WTC11 (cell line): ENCODE results near the gene IL13RA1. TPM values are rescaled to one million over a fixed set of nuclear protein-coding genes. Genes with fewer than 3 reads are reported as not detected.

ENCODE experiments used
- ATAC-seq: fragments of 200-7000 bp; cut with Tn5 transposase; 2 replicates; pipeline ENCODE4 v1.10.0; 2021; ENCODE audit warnings: mild to moderate bottlenecking, moderate library complexity
- CTCF ChIA-PET: fragments of 300-600 bp; sonication (Branson Sonifier 250); formaldehyde crosslinking; loops from one replicate; lab custom pipeline; 2021; ENCODE audit warnings: antibody characterized with exemption; lab: Charles Lee
- POLR2A ChIA-PET: fragments of 350-600 bp; sonication (Branson Sonifier 250); formaldehyde crosslinking; loops from one replicate; lab custom pipeline; 2021; ENCODE audit warnings: antibody characterized with exemption; lab: Charles Lee
- DNase-seq: peaks from one replicate; pipeline ENCODE4 v3.0.0; 2021; ENCODE audit warnings: low spot score
- H3K27ac Mint-ChIP-seq: 2 replicates; pipeline ENCODE4 v1.8.0; 2021; ENCODE audit warnings: mixed read lengths
- H3K27me3 Mint-ChIP-seq: 2 replicates; pipeline ENCODE4 v1.8.0; 2021; ENCODE audit warnings: low read depth, mild to moderate bottlenecking, moderate library complexity, mixed read lengths
- H3K36me3 Mint-ChIP-seq: 2 replicates; pipeline ENCODE4 v1.8.0; 2021; ENCODE audit warnings: mixed read lengths
- H3K4me1 Mint-ChIP-seq: 2 replicates; pipeline ENCODE4 v1.8.0; 2022; ENCODE audit warnings: mixed read lengths
- H3K4me3 Mint-ChIP-seq: 2 replicates; pipeline ENCODE4 v1.8.0; 2021; ENCODE audit warnings: mild to moderate bottlenecking, moderate library complexity, mixed read lengths
- H3K9me3 Mint-ChIP-seq: 2 replicates; pipeline ENCODE4 v1.8.0; 2021; ENCODE audit warnings: mixed read lengths
- FOXP1 ChIP-seq: sonication (generic); formaldehyde crosslinking; IDR thresholded peaks from 2 replicates; pipeline ENCODE4 v1.8.0; 2022; ENCODE audit warnings: missing genetic modification reagents, mild to moderate bottlenecking, moderate library complexity, borderline replicate concordance
- IRF2 ChIP-seq: sonication (generic); formaldehyde crosslinking; IDR thresholded peaks from 2 replicates; pipeline ENCODE4 v1.8.0; 2022; ENCODE audit warnings: low read depth, missing genetic modification reagents, borderline replicate concordance
- NFATC4 ChIP-seq: fragments of 250-450 bp; sonication (Bioruptor Pico); IDR thresholded peaks from 2 replicates; pipeline ENCODE4 v1.9.0; 2021; ENCODE audit warnings: mild to moderate bottlenecking
- NFE2L1 ChIP-seq: sonication (generic); formaldehyde crosslinking; IDR thresholded peaks from 2 replicates; pipeline ENCODE4 v1.8.1; 2023; ENCODE audit warnings: missing genetic modification reagents
- NFYB ChIP-seq: sonication (generic); formaldehyde crosslinking; conservative IDR thresholded peaks from 2 replicates; pipeline ENCODE4 v1.8.0; 2022; ENCODE audit warnings: low read depth, missing genetic modification reagents
- PRRX2 ChIP-seq: fragments of 250-450 bp; sonication (Bioruptor Pico); IDR thresholded peaks from 2 replicates; pipeline ENCODE4 v1.8.0; 2021; ENCODE audit warnings: mild to moderate bottlenecking
- SMAD4 ChIP-seq: sonication (generic); formaldehyde crosslinking; IDR thresholded peaks from 2 replicates; pipeline ENCODE4 v1.8.0; 2022; ENCODE audit warnings: mild to moderate bottlenecking, missing genetic modification reagents
- TCF7 ChIP-seq: sonication (generic); formaldehyde crosslinking; IDR thresholded peaks from 2 replicates; pipeline ENCODE4 v1.8.0; 2022; ENCODE audit warnings: mild to moderate bottlenecking, low read depth, missing genetic modification reagents, moderate library complexity
- TEAD4 ChIP-seq: sonication (generic); formaldehyde crosslinking; IDR thresholded peaks from 2 replicates; pipeline ENCODE4 v1.8.0; 2022; ENCODE audit warnings: mild to moderate bottlenecking, missing genetic modification reagents
- ZNF121 ChIP-seq: sonication (generic); formaldehyde crosslinking; IDR thresholded peaks from 2 replicates; pipeline ENCODE4 v1.8.0; 2023; ENCODE audit warnings: missing genetic modification reagents
- ZNF263 ChIP-seq: sonication (generic); formaldehyde crosslinking; IDR thresholded peaks from 2 replicates; pipeline ENCODE4 v1.8.1; 2022; ENCODE audit warnings: low read depth, mild to moderate bottlenecking, moderate library complexity, missing genetic modification reagents
- ZNF416 ChIP-seq: fragments of 250-450 bp; sonication (Bioruptor Pico); IDR thresholded peaks from 2 replicates; pipeline ENCODE4 v1.9.0; 2021; ENCODE audit warnings: mild to moderate bottlenecking, inconsistent platforms
- total RNA-seq: library from RNA; stranded (reverse); gene quantifications from 3 replicates; pipeline ENCODE4 v1.2.3, GENCODE V29; 2021
- TF ChIP-seq, protein P1 (sequence below): sonication (generic); formaldehyde crosslinking; IDR thresholded peaks from 2 replicates; pipeline ENCODE4 v1.8.0; 2023; ENCODE audit warnings: missing genetic modification reagents, mild to moderate bottlenecking, borderline replicate concordance
- TF ChIP-seq, protein P2 (sequence below): sonication (generic); formaldehyde crosslinking; IDR thresholded peaks from 2 replicates; pipeline ENCODE4 v1.8.1; 2022; ENCODE audit warnings: mild to moderate bottlenecking, moderate library complexity, missing genetic modification reagents
- TF ChIP-seq, protein P3 (sequence below): sonication (generic); formaldehyde crosslinking; IDR thresholded peaks from 2 replicates; pipeline ENCODE4 v1.8.1; 2023; ENCODE audit warnings: mild to moderate bottlenecking, missing genetic modification reagents
- TF ChIP-seq, protein P4 (sequence below): fragments of 200-600 bp; IDR thresholded peaks from 2 replicates; pipeline ENCODE4 v1.8.0; 2022; ENCODE audit warnings: antibody characterized with exemption
- TF ChIP-seq, protein P5 (sequence below): sonication (generic); formaldehyde crosslinking; IDR thresholded peaks from 2 replicates; pipeline ENCODE4 v1.8.0; 2023; ENCODE audit warnings: missing genetic modification reagents
- TF ChIP-seq, protein P6 (sequence below): sonication (generic); formaldehyde crosslinking; IDR thresholded peaks from 2 replicates; pipeline ENCODE4 v1.8.1; 2022; ENCODE audit warnings: low read depth, mild to moderate bottlenecking, moderate library complexity, missing genetic modification reagents, borderline replicate concordance
- TF ChIP-seq, protein P7 (sequence below): fragments of 250-450 bp; sonication (Bioruptor Pico); IDR thresholded peaks from 2 replicates; pipeline ENCODE4 v1.9.0; 2021; ENCODE audit warnings: mild to moderate bottlenecking

Gene IL13RA1
- total RNA-seq, 1 experiment from 2014 or later = 11.1 TPM

DNA sequence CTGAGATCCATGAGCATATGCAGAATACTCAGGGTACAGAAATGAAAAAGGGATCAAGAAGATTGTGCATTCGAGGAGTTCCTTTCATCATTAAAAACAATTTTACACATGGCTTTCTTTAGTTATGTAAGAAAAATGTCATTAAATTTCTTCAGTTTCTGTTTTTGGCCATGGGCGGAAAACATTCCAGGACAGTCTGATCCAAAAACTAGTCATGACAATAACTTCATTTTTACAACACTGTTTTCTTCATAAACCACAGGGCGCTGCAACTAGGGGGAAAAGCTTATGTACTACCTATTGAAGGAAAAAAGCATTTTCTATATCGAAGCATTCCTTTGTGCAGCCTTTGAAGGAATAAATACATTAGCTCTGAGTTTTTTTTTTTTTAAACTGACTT, 28.2 kb downstream of the IL13RA1 start:
- TF ChIP-seq ZNF263 (no peak), NFATC4 (CRISPR knock-in tag) (no peak), IRF2 (CRISPR knock-in tag) (no peak), NFYB (no peak), TCF7 (no peak), TEAD4 (CRISPR knock-in tag) (no peak), ZNF121 (CRISPR knock-in tag) (no peak), SMAD4 (CRISPR knock-in tag) (no peak), NFE2L1 (no peak), FOXP1 (CRISPR knock-in tag) (no peak), PRRX2 (no peak)
- TF ChIP-seq, protein P1, sequence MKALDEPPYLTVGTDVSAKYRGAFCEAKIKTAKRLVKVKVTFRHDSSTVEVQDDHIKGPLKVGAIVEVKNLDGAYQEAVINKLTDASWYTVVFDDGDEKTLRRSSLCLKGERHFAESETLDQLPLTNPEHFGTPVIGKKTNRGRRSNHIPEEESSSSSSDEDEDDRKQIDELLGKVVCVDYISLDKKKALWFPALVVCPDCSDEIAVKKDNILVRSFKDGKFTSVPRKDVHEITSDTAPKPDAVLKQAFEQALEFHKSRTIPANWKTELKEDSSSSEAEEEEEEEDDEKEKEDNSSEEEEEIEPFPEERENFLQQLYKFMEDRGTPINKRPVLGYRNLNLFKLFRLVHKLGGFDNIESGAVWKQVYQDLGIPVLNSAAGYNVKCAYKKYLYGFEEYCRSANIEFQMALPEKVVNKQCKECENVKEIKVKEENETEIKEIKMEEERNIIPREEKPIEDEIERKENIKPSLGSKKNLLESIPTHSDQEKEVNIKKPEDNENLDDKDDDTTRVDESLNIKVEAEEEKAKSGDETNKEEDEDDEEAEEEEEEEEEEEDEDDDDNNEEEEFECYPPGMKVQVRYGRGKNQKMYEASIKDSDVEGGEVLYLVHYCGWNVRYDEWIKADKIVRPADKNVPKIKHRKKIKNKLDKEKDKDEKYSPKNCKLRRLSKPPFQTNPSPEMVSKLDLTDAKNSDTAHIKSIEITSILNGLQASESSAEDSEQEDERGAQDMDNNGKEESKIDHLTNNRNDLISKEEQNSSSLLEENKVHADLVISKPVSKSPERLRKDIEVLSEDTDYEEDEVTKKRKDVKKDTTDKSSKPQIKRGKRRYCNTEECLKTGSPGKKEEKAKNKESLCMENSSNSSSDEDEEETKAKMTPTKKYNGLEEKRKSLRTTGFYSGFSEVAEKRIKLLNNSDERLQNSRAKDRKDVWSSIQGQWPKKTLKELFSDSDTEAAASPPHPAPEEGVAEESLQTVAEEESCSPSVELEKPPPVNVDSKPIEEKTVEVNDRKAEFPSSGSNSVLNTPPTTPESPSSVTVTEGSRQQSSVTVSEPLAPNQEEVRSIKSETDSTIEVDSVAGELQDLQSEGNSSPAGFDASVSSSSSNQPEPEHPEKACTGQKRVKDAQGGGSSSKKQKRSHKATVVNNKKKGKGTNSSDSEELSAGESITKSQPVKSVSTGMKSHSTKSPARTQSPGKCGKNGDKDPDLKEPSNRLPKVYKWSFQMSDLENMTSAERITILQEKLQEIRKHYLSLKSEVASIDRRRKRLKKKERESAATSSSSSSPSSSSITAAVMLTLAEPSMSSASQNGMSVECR (CRISPR knock-in tag) = no peak
- TF ChIP-seq, protein P2, sequence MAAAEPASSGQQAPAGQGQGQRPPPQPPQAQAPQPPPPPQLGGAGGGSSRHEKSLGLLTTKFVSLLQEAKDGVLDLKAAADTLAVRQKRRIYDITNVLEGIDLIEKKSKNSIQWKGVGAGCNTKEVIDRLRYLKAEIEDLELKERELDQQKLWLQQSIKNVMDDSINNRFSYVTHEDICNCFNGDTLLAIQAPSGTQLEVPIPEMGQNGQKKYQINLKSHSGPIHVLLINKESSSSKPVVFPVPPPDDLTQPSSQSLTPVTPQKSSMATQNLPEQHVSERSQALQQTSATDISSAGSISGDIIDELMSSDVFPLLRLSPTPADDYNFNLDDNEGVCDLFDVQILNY = no peak
- TF ChIP-seq, protein P3, sequence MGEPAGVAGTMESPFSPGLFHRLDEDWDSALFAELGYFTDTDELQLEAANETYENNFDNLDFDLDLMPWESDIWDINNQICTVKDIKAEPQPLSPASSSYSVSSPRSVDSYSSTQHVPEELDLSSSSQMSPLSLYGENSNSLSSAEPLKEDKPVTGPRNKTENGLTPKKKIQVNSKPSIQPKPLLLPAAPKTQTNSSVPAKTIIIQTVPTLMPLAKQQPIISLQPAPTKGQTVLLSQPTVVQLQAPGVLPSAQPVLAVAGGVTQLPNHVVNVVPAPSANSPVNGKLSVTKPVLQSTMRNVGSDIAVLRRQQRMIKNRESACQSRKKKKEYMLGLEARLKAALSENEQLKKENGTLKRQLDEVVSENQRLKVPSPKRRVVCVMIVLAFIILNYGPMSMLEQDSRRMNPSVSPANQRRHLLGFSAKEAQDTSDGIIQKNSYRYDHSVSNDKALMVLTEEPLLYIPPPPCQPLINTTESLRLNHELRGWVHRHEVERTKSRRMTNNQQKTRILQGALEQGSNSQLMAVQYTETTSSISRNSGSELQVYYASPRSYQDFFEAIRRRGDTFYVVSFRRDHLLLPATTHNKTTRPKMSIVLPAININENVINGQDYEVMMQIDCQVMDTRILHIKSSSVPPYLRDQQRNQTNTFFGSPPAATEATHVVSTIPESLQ (CRISPR knock-in tag) = no peak
- TF ChIP-seq, protein P4, sequence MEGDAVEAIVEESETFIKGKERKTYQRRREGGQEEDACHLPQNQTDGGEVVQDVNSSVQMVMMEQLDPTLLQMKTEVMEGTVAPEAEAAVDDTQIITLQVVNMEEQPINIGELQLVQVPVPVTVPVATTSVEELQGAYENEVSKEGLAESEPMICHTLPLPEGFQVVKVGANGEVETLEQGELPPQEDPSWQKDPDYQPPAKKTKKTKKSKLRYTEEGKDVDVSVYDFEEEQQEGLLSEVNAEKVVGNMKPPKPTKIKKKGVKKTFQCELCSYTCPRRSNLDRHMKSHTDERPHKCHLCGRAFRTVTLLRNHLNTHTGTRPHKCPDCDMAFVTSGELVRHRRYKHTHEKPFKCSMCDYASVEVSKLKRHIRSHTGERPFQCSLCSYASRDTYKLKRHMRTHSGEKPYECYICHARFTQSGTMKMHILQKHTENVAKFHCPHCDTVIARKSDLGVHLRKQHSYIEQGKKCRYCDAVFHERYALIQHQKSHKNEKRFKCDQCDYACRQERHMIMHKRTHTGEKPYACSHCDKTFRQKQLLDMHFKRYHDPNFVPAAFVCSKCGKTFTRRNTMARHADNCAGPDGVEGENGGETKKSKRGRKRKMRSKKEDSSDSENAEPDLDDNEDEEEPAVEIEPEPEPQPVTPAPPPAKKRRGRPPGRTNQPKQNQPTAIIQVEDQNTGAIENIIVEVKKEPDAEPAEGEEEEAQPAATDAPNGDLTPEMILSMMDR = no peak
- TF ChIP-seq, protein P5, sequence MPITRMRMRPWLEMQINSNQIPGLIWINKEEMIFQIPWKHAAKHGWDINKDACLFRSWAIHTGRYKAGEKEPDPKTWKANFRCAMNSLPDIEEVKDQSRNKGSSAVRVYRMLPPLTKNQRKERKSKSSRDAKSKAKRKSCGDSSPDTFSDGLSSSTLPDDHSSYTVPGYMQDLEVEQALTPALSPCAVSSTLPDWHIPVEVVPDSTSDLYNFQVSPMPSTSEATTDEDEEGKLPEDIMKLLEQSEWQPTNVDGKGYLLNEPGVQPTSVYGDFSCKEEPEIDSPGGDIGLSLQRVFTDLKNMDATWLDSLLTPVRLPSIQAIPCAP (CRISPR knock-in tag) = no peak
- H3K9me3 Mint-ChIP-seq = no peaks in the 10 kb centered on the region
- no peak for ATAC-seq
- H3K4me3 Mint-ChIP-seq = no peak overlapping the region
- H3K4me1 Mint-ChIP-seq = no peaks in the 10 kb centered on the region
- POLR2A ChIA-PET = interaction anchor here (0.7 kb wide), 1 partner anchor 166 kb away, joined by 3 read pairs; no protein-coding TSS in a partner anchor
- CTCF ChIA-PET = no interaction called here
- no peak for DNase-seq
- peaks cover 2% of the 10 kb centered on the region; the same call in 1 of the 2 replicates for H3K36me3 Mint-ChIP-seq
- H3K27ac Mint-ChIP-seq = no peak overlapping the region
- no peaks in the 10 kb centered on the region for H3K27me3 Mint-ChIP-seq

DNA sequence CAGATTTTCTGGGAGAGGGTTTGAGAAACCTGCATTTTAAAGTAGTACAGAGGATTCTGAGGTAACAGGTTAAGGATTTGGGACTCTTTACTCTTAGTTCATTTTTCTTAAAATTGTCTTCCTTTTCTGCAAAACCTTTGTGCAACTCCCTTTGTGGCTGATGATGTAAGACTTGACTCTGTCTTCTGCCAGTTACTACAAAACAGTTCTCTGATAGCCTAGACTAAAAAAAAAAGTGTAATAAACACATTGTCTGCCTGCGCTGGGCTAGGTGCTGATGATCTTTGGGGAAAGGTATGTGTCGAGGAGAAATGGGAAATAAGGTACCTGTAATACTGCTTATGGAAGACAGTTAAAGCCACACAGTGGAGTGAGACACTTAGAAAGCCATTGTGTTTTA, 28.7 kb downstream of the IL13RA1 start:
- ChIA-PET POLR2A (interaction anchor here (0.7 kb wide), 1 partner anchor 166 kb away, joined by 3 read pairs; no protein-coding TSS in a partner anchor), CTCF (no interaction called here)
- Mint-ChIP-seq H3K4me1 (no peaks in the 10 kb centered on the region), H3K9me3 (no peaks in the 10 kb centered on the region), H3K36me3 (peaks cover 2% of the 10 kb centered on the region; the same call in 1 of the 2 replicates), H3K27me3 (no peaks in the 10 kb centered on the region), H3K27ac (no peak overlapping the region), H3K4me3 (no peak overlapping the region)
- ATAC-seq (no peak), DNase-seq (no peak)
- TF ChIP-seq, protein P6, sequence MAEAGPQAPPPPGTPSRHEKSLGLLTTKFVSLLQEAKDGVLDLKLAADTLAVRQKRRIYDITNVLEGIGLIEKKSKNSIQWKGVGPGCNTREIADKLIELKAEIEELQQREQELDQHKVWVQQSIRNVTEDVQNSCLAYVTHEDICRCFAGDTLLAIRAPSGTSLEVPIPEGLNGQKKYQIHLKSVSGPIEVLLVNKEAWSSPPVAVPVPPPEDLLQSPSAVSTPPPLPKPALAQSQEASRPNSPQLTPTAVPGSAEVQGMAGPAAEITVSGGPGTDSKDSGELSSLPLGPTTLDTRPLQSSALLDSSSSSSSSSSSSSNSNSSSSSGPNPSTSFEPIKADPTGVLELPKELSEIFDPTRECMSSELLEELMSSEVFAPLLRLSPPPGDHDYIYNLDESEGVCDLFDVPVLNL (CRISPR knock-in tag) = no peak
- TF ChIP-seq, protein P7, sequence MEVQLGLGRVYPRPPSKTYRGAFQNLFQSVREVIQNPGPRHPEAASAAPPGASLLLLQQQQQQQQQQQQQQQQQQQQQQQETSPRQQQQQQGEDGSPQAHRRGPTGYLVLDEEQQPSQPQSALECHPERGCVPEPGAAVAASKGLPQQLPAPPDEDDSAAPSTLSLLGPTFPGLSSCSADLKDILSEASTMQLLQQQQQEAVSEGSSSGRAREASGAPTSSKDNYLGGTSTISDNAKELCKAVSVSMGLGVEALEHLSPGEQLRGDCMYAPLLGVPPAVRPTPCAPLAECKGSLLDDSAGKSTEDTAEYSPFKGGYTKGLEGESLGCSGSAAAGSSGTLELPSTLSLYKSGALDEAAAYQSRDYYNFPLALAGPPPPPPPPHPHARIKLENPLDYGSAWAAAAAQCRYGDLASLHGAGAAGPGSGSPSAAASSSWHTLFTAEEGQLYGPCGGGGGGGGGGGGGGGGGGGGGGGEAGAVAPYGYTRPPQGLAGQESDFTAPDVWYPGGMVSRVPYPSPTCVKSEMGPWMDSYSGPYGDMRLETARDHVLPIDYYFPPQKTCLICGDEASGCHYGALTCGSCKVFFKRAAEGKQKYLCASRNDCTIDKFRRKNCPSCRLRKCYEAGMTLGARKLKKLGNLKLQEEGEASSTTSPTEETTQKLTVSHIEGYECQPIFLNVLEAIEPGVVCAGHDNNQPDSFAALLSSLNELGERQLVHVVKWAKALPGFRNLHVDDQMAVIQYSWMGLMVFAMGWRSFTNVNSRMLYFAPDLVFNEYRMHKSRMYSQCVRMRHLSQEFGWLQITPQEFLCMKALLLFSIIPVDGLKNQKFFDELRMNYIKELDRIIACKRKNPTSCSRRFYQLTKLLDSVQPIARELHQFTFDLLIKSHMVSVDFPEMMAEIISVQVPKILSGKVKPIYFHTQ (CRISPR knock-in tag) = no peak
- TF ChIP-seq ZNF416 (CRISPR knock-in tag) = no peak
- TF ChIP-seq, protein P3 (CRISPR knock-in tag) = no peak
